ENCODE measurements around the gene CD109. TPM values are rescaled to one million over a fixed set of nuclear protein-coding genes. Genes with fewer than 3 reads are reported as not detected.
A peak's percentile ranks its signal among the peaks of the same experiment; 100 is the strongest.
"Not testable (repeated sequence)": the region's sequence is repeated elsewhere in the genome, so short reads cannot be mapped to it uniquely, and the experiment has no call there.

CD109 gene
- total and polyA plus RNA-seq, 7 experiments from 2014 or later = 0.20 to 12.3 (median 0.64) TPM

GRCh38 chr6:73706971-73707370 lies 11.0 kb downstream of the CD109 start:
- Histone ChIP-seq H3K9me3 (ENCODE audit: control insufficient read depth in 2 of 3, low read length in 3 of 3) (no peaks in the 10 kb centered on the region), H3K36me3 (ENCODE audit: control insufficient read depth in 2 of 3, insufficient read depth in 3 of 3, low read length in 3 of 3) (no peaks in the 10 kb centered on the region), H3K4me3 (ENCODE audit: low read length) (no peak overlapping the region), H3K27me3 (ENCODE audit: control insufficient read depth in 2 of 2, insufficient read depth in 2 of 2, low read length in 2 of 2) (no peaks in the 10 kb centered on the region), H3K4me1 (ENCODE audit: control insufficient read depth in 2 of 2, insufficient read depth in 2 of 2, low read length in 2 of 2) (no peaks in the 10 kb centered on the region), H3K27ac (ENCODE audit: low read depth, low read length) (no peak overlapping the region)
- ChIA-PET CTCF (no interaction called here), POLR2A (interaction anchor here (0.6 kb wide), 1 partner anchor 49 kb away, joined by 3 read pairs; no protein-coding TSS in a partner anchor)
- Mint-ChIP-seq H3K36me3 (peaks cover 0 to 24% (median 0%) of the 10 kb centered on the region in 5 donors), H3K9me3 (no peaks in the 10 kb centered on the region), H3K4me1 (peaks cover 0 to 8% (median 0%) of the 10 kb centered on the region in 7 donors), H3K27me3 (peaks cover 0 to 5% (median 0%) of the 10 kb centered on the region in 5 donors), H3K27ac (no peak overlapping the region), H3K4me3 (no peak overlapping the region)
- intact Hi-C loops (cut with micrococcal nuclease) = no loop called here
- DNase-seq (no peak), ATAC-seq (no peak)

- H3K9me3 Mint-ChIP-seq = no peaks in the 10 kb centered on the region
- intact Hi-C loops (cut with micrococcal nuclease) = no loop called here
- peaks cover 0 to 27% (median 0%) of the 10 kb centered on the region in 5 donors for H3K36me3 Mint-ChIP-seq
- H3K4me3 Mint-ChIP-seq = no peak overlapping the region
- H3K4me1 Mint-ChIP-seq = peaks cover 0 to 22% (median 20%) of the 10 kb centered on the region in 7 donors
- peaks cover 0 to 4% (median 0%) of the 10 kb centered on the region in 5 donors for H3K27me3 Mint-ChIP-seq
- DNase-seq (no peak), ATAC-seq (no peak)
- CTCF ChIA-PET = no interaction called here
- no peaks in the 10 kb centered on the region for H3K36me3 ChIP-seq (ENCODE audit: control insufficient read depth in 2 of 3, insufficient read depth in 3 of 3, low read length in 3 of 3)
- no peaks in the 10 kb centered on the region for H3K9me3 ChIP-seq (ENCODE audit: control insufficient read depth in 2 of 3, low read length in 3 of 3)
- H3K27me3 ChIP-seq (ENCODE audit: control insufficient read depth in 2 of 2, insufficient read depth in 2 of 2, low read length in 2 of 2) = no peaks in the 10 kb centered on the region
- H3K4me3 ChIP-seq (ENCODE audit: low read length) = no peak overlapping the region
- no peak overlapping the region for H3K27ac Mint-ChIP-seq
- POLR2A ChIA-PET = no interaction called here
- no peak overlapping the region for H3K27ac ChIP-seq (ENCODE audit: low read depth, low read length)
- peaks cover 0 to 4% of the 10 kb centered on the region in 2 donors for H3K4me1 ChIP-seq (ENCODE audit: control insufficient read depth in 2 of 2, insufficient read depth in 2 of 2, low read length in 2 of 2)
Measured at GRCh38 chr6:73710470-73710869, 14.5 kb downstream of the CD109 start.

GRCh38 chr6:73710948-73711347 lies 14.9 kb downstream of the CD109 start:
- peaks cover 0 to 2% (median 0%) of the 10 kb centered on the region in 11 donors for H3K9me3 Mint-ChIP-seq
- peaks cover 0 to 30% (median 0%) of the 10 kb centered on the region in 5 donors for H3K36me3 Mint-ChIP-seq
- intact Hi-C loops (cut with micrococcal nuclease) = no loop called here
- Histone ChIP-seq H3K27ac (ENCODE audit: low read depth, low read length) (no peak overlapping the region), H3K4me3 (ENCODE audit: low read length) (no peak overlapping the region), H3K27me3 (ENCODE audit: control insufficient read depth in 2 of 2, insufficient read depth in 2 of 2, low read length in 2 of 2) (no peaks in the 10 kb centered on the region), H3K36me3 (ENCODE audit: control insufficient read depth in 2 of 3, insufficient read depth in 3 of 3, low read length in 3 of 3) (no peaks in the 10 kb centered on the region), H3K4me1 (ENCODE audit: control insufficient read depth in 2 of 2, insufficient read depth in 2 of 2, low read length in 2 of 2) (peaks cover 0 to 4% of the 10 kb centered on the region in 2 donors), H3K9me3 (ENCODE audit: control insufficient read depth in 2 of 3, low read length in 3 of 3) (no peaks in the 10 kb centered on the region)
- H3K4me1 Mint-ChIP-seq = peaks cover 0 to 23% (median 20%) of the 10 kb centered on the region in 7 donors
- ATAC-seq (no peak), DNase-seq (no peak)
- H3K27me3 Mint-ChIP-seq = peaks cover 0 to 4% (median 0%) of the 10 kb centered on the region in 5 donors
- CTCF ChIA-PET = no interaction called here
- no peak overlapping the region for H3K4me3 Mint-ChIP-seq
- POLR2A ChIA-PET = no interaction called here
- no peak overlapping the region for H3K27ac Mint-ChIP-seq

- intact Hi-C loops (cut with micrococcal nuclease) = no loop called here
- Mint-ChIP-seq H3K4me1 (peaks cover 0 to 25% (median 20%) of the 10 kb centered on the region in 7 donors), H3K27ac (peak overlapping the region in 2 of 9 donors; percentile 48 to 64), H3K36me3 (peaks cover 0 to 38% (median 0%) of the 10 kb centered on the region in 5 donors), H3K27me3 (peaks cover 0 to 4% (median 0%) of the 10 kb centered on the region in 5 donors), H3K4me3 (peak overlapping the region in 1 of 10 donors; percentile 7), H3K9me3 (peaks cover 0 to 4% (median 0%) of the 10 kb centered on the region in 11 donors)
- Histone ChIP-seq H3K9me3 (ENCODE audit: control insufficient read depth in 2 of 3, low read length in 3 of 3) (no peaks in the 10 kb centered on the region), H3K27ac (ENCODE audit: low read depth, low read length) (no peak overlapping the region), H3K27me3 (ENCODE audit: control insufficient read depth in 2 of 2, insufficient read depth in 2 of 2, low read length in 2 of 2) (no peaks in the 10 kb centered on the region), H3K4me3 (ENCODE audit: low read length) (no peak overlapping the region), H3K4me1 (ENCODE audit: control insufficient read depth in 2 of 2, insufficient read depth in 2 of 2, low read length in 2 of 2) (peaks cover 0 to 4% of the 10 kb centered on the region in 2 donors), H3K36me3 (ENCODE audit: control insufficient read depth in 2 of 3, insufficient read depth in 3 of 3, low read length in 3 of 3) (no peaks in the 10 kb centered on the region)
- ChIA-PET CTCF (no interaction called here), POLR2A (interaction anchor here (0.6 kb wide), 1 partner anchor 127 kb away, joined by 3 read pairs; no protein-coding TSS in a partner anchor)
- ATAC-seq (no peak), DNase-seq (no peak)
Measured at GRCh38 chr6:73712535-73713173, 16.7 kb downstream of the CD109 start.

- ChIA-PET CTCF (interaction anchor here (0.7 kb wide), 1 partner anchor 19 kb away, joined by 6 read pairs; no protein-coding TSS in a partner anchor), POLR2A (no interaction called here)
- H3K9me3 Mint-ChIP-seq = peaks cover 0 to 4% (median 0%) of the 10 kb centered on the region in 11 donors
- peaks cover 0 to 34% (median 0%) of the 10 kb centered on the region in 5 donors for H3K36me3 Mint-ChIP-seq
- peak overlapping the region; percentile 2 to 77 (median 55) for H3K27ac Mint-ChIP-seq
- H3K27ac ChIP-seq (ENCODE audit: low read depth, low read length) = no peak overlapping the region
- intact Hi-C loops (cut with micrococcal nuclease) = no loop called here
- H3K9me3 ChIP-seq (ENCODE audit: control insufficient read depth in 2 of 3, low read length in 3 of 3) = no peaks in the 10 kb centered on the region
- H3K4me3 Mint-ChIP-seq = peak overlapping the region in 7 of 10 donors; percentile 4 to 68 (median 44)
- no peak for DNase-seq
- H3K27me3 ChIP-seq (ENCODE audit: control insufficient read depth in 2 of 2, insufficient read depth in 2 of 2, low read length in 2 of 2) = no peaks in the 10 kb centered on the region
- no peak overlapping the region for H3K4me3 ChIP-seq (ENCODE audit: low read length)
- H3K27me3 Mint-ChIP-seq = peaks cover 0 to 4% (median 0%) of the 10 kb centered on the region in 5 donors
- H3K4me1 Mint-ChIP-seq = peaks cover 0 to 25% (median 20%) of the 10 kb centered on the region in 7 donors
- no peaks in the 10 kb centered on the region for H3K36me3 ChIP-seq (ENCODE audit: control insufficient read depth in 2 of 3, insufficient read depth in 3 of 3, low read length in 3 of 3)
- H3K4me1 ChIP-seq (ENCODE audit: control insufficient read depth in 2 of 2, insufficient read depth in 2 of 2, low read length in 2 of 2) = peaks cover 0 to 4% of the 10 kb centered on the region in 2 donors
- ATAC-seq = peak; percentile 32
Measured at GRCh38 chr6:73713426-73714147, 17.6 kb downstream of the CD109 start.

- POLR2A ChIA-PET; intact Hi-C loops (cut with micrococcal nuclease); H3K9me3 Mint-ChIP-seq; H3K27ac ChIP-seq (ENCODE audit: low read depth, low read length); H3K9me3 ChIP-seq (ENCODE audit: control insufficient read depth in 2 of 3, low read length in 3 of 3); H3K4me3 ChIP-seq (ENCODE audit: low read length); H3K4me3 Mint-ChIP-seq; H3K4me1 ChIP-seq (ENCODE audit: control insufficient read depth in 2 of 2, insufficient read depth in 2 of 2, low read length in 2 of 2); H3K27me3 ChIP-seq (ENCODE audit: control insufficient read depth in 2 of 2, insufficient read depth in 2 of 2, low read length in 2 of 2); H3K27me3 Mint-ChIP-seq; ATAC-seq; H3K36me3 ChIP-seq (ENCODE audit: control insufficient read depth in 2 of 3, insufficient read depth in 3 of 3, low read length in 3 of 3); H3K27ac Mint-ChIP-seq; DNase-seq: not testable (repeated sequence)
- CTCF ChIA-PET = interaction anchor here (0.7 kb wide), 1 partner anchor 28 kb away, joined by 4 read pairs; no protein-coding TSS in a partner anchor
- Mint-ChIP-seq H3K4me1 (peaks cover 0 to 29% (median 20%) of the 10 kb centered on the region in 7 donors), H3K36me3 (peaks cover 0 to 30% (median 0%) of the 10 kb centered on the region in 5 donors)
Measured at GRCh38 chr6:73715111-73715508, 19.1 kb downstream of the CD109 start.

All from naive thymus-derived CD4-positive, alpha-beta T cell (primary cell).